Measurements from ENCODE around the gene NTM. TPM values are rescaled to one million over a fixed set of nuclear protein-coding genes. Genes with fewer than 3 reads are reported as not detected.
A peak's percentile ranks its signal among the peaks of the same experiment; 100 is the strongest.

The NTM gene
- polyA plus RNA-seq, 1 donor from 2014 or later: 39.4 TPM

DNA sequence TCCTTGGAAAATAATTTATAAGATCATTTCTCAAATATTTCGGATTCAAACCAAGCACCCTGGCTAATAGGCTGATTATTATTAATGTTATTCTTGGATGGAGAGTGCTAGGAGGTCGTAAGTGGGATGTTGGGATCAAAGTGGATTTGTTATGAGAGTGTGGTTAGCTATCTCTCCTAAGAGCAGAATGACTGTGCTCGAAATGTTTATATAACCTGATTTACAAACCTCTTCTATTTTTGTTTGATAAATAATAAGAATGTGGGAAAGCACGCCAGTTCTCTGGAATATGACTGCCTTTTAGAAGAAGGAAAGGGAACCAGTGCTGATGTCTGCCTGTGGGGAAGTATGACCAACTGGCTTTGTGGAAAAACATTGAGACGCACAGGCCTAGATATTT, 527.5 kb downstream of the NTM start:
- H2AFZ ChIP-seq (ENCODE audit: low read depth, low read length): no peak overlapping the region
- TF ChIP-seq, protein P1, sequence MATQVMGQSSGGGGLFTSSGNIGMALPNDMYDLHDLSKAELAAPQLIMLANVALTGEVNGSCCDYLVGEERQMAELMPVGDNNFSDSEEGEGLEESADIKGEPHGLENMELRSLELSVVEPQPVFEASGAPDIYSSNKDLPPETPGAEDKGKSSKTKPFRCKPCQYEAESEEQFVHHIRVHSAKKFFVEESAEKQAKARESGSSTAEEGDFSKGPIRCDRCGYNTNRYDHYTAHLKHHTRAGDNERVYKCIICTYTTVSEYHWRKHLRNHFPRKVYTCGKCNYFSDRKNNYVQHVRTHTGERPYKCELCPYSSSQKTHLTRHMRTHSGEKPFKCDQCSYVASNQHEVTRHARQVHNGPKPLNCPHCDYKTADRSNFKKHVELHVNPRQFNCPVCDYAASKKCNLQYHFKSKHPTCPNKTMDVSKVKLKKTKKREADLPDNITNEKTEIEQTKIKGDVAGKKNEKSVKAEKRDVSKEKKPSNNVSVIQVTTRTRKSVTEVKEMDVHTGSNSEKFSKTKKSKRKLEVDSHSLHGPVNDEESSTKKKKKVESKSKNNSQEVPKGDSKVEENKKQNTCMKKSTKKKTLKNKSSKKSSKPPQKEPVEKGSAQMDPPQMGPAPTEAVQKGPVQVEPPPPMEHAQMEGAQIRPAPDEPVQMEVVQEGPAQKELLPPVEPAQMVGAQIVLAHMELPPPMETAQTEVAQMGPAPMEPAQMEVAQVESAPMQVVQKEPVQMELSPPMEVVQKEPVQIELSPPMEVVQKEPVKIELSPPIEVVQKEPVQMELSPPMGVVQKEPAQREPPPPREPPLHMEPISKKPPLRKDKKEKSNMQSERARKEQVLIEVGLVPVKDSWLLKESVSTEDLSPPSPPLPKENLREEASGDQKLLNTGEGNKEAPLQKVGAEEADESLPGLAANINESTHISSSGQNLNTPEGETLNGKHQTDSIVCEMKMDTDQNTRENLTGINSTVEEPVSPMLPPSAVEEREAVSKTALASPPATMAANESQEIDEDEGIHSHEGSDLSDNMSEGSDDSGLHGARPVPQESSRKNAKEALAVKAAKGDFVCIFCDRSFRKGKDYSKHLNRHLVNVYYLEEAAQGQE (IDR thresholded peaks at IDR 0.05; ENCODE audit: borderline replicate concordance): peak; percentile 2
- TF ChIP-seq SMC3 (conservative IDR thresholded peaks at IDR 0.05; ENCODE audit: poor library complexity) (no peak), TAF1 (IDR thresholded peaks at IDR 0.05; ENCODE audit: low read depth) (no peak), POLR2AphosphoS5 (IDR thresholded peaks at IDR 0.05) (no peak), EP300 (conservative IDR thresholded peaks at IDR 0.05; ENCODE audit: poor library complexity, severe bottlenecking) (no peak), RAD21 (conservative IDR thresholded peaks at IDR 0.05) (no peak), EZH2 (IDR thresholded peaks at IDR 0.05; ENCODE audit: borderline replicate concordance, insufficient read depth, low read length, poor library complexity, severe bottlenecking) (no peak)
- TF ChIP-seq, protein P2, sequence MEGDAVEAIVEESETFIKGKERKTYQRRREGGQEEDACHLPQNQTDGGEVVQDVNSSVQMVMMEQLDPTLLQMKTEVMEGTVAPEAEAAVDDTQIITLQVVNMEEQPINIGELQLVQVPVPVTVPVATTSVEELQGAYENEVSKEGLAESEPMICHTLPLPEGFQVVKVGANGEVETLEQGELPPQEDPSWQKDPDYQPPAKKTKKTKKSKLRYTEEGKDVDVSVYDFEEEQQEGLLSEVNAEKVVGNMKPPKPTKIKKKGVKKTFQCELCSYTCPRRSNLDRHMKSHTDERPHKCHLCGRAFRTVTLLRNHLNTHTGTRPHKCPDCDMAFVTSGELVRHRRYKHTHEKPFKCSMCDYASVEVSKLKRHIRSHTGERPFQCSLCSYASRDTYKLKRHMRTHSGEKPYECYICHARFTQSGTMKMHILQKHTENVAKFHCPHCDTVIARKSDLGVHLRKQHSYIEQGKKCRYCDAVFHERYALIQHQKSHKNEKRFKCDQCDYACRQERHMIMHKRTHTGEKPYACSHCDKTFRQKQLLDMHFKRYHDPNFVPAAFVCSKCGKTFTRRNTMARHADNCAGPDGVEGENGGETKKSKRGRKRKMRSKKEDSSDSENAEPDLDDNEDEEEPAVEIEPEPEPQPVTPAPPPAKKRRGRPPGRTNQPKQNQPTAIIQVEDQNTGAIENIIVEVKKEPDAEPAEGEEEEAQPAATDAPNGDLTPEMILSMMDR (IDR thresholded peaks at IDR 0.05; ENCODE audit: poor library complexity, severe bottlenecking): no peak
- H3K27me3 ChIP-seq (ENCODE audit: insufficient read depth, low read depth, low read length): no peaks in the 10 kb centered on the region
- H4K20me1 ChIP-seq (ENCODE audit: insufficient read depth): no peaks in the 10 kb centered on the region
- H3K36me3 ChIP-seq (ENCODE audit: insufficient read depth, low read length): no peaks in the 10 kb centered on the region
- H3K9ac ChIP-seq (ENCODE audit: low read length): no peak overlapping the region
- no peak overlapping the region for H3K27ac ChIP-seq (ENCODE audit: low read length)
- no peaks in the 10 kb centered on the region for H3K9me2 ChIP-seq (ENCODE audit: insufficient read depth, low read length)
- no peaks in the 10 kb centered on the region for H3K79me2 ChIP-seq (replicated peaks; ENCODE audit: insufficient read depth, low read length)
- H3K4me2 ChIP-seq (ENCODE audit: low read length): no peak overlapping the region
- H3F3A ChIP-seq (ENCODE audit: insufficient read depth, low read length, poor library complexity, severe bottlenecking): peaks cover 4% of the 10 kb centered on the region
- no peaks in the 10 kb centered on the region for H3K9me3 ChIP-seq (ENCODE audit: low read length)
- H3K4me3 ChIP-seq (ENCODE audit: low read length): no peak overlapping the region

DNA sequence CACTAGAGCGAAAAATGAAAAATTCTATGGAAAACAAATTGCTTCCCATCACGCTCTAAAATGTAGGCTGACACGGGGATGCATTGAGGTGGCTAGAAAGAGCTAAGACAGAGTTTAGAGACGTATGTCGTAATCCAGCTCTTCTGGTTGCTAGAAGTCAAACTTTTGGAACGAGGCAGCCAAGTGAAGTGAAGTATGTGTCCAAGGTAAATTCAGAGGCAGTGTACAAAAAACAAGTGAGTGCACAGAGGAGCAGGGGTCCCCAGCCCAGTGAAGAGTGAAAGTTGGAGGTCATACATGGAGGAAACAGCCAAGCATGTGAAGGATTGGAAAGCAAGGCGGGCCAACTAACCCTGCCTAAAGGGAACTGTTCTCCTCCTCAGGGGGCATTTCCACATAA, 528.5 kb downstream of the NTM start:
- H3K9ac ChIP-seq (ENCODE audit: low read length): no peak overlapping the region

More for the DNA sequence above, 528.5 kb downstream of the NTM start:
- Histone ChIP-seq H4K20me1 (ENCODE audit: insufficient read depth) (no peaks in the 10 kb centered on the region), H3F3A (ENCODE audit: insufficient read depth, low read length, poor library complexity, severe bottlenecking) (peaks cover 4% of the 10 kb centered on the region), H3K27ac (ENCODE audit: low read length) (no peak overlapping the region), H2AFZ (ENCODE audit: low read depth, low read length) (no peak overlapping the region), H3K9me2 (ENCODE audit: insufficient read depth, low read length) (no peaks in the 10 kb centered on the region), H3K36me3 (ENCODE audit: insufficient read depth, low read length) (no peaks in the 10 kb centered on the region), H3K9me3 (ENCODE audit: low read length) (no peaks in the 10 kb centered on the region), H3K27me3 (ENCODE audit: insufficient read depth, low read depth, low read length) (no peaks in the 10 kb centered on the region), H3K4me3 (ENCODE audit: low read length) (no peak overlapping the region), H3K79me2 (replicated peaks; ENCODE audit: insufficient read depth, low read length) (no peaks in the 10 kb centered on the region), H3K4me2 (ENCODE audit: low read length) (no peak overlapping the region)
- TF ChIP-seq EZH2 (IDR thresholded peaks at IDR 0.05; ENCODE audit: borderline replicate concordance, insufficient read depth, low read length, poor library complexity, severe bottlenecking) (no peak), MXI1 (conservative IDR thresholded peaks at IDR 0.05; ENCODE audit: poor library complexity, severe bottlenecking) (no peak), EP300 (conservative IDR thresholded peaks at IDR 0.05; ENCODE audit: poor library complexity, severe bottlenecking) (no peak), RAD21 (conservative IDR thresholded peaks at IDR 0.05) (no peak), POLR2AphosphoS5 (IDR thresholded peaks at IDR 0.05) (no peak), SMC3 (conservative IDR thresholded peaks at IDR 0.05; ENCODE audit: poor library complexity) (no peak), TAF1 (IDR thresholded peaks at IDR 0.05; ENCODE audit: low read depth) (no peak)
- TF ChIP-seq, protein P1 (IDR thresholded peaks at IDR 0.05; ENCODE audit: borderline replicate concordance): no peak
- TF ChIP-seq, protein P2 (IDR thresholded peaks at IDR 0.05; ENCODE audit: poor library complexity, severe bottlenecking): no peak

All from neural cell (in vitro differentiated cells).